HFF-Myc (cell line): ENCODE results near the gene DDAH1.

ENCODE experiments used
- DNase-seq: peaks from one replicate; pipeline ENCODE4 v3.0.0-alpha.2; 2011; ENCODE audit warnings: low read depth; ENCODE audit errors: extremely low read depth
- H3K4me3 ChIP-seq: replicated peaks from 2 replicates; pipeline ENCODE4 v1.5.1; 2011; ENCODE audit warnings: low read depth, mild to moderate bottlenecking, control low read depth, low read length
- CTCF ChIP-seq: IDR thresholded peaks from 2 replicates; pipeline ENCODE4 v1.5.1; 2012; ENCODE audit warnings: mild to moderate bottlenecking, low read depth, low read length, control low read depth; ENCODE audit errors: missing control alignments

The DDAH1 gene

GRCh38 chr1:85447006-85447943, 17.7 kb downstream of the DDAH1 start:
- TF ChIP-seq CTCF, result no peak
- no peak overlapping the region for H3K4me3 ChIP-seq
- DNase-seq, result no peak

- TF ChIP-seq CTCF, result no peak
- no peak overlapping the region for H3K4me3 ChIP-seq
- DNase-seq, result no peak
These were observed 19.1 kb downstream of the DDAH1 start for GRCh38 chr1:85445906-85446305.

- TF ChIP-seq CTCF, result no peak
- no peak overlapping the region for H3K4me3 ChIP-seq
- no peak for DNase-seq
These were observed 20.6 kb downstream of the DDAH1 start for GRCh38 chr1:85444381-85444780.

- DNase-seq, result no peak
- no peak overlapping the region for H3K4me3 ChIP-seq
- no peak for TF ChIP-seq CTCF
These were observed 24.3 kb downstream of the DDAH1 start for GRCh38 chr1:85440612-85441011.

- no peak for TF ChIP-seq CTCF
- no peak overlapping the region for H3K4me3 ChIP-seq
- no peak for DNase-seq
These were observed 26.6 kb downstream of the DDAH1 start for GRCh38 chr1:85438353-85438752.

- no peak overlapping the region for H3K4me3 ChIP-seq
- no peak for TF ChIP-seq CTCF
- no peak for DNase-seq
These were observed 27.8 kb downstream of the DDAH1 start for GRCh38 chr1:85437139-85437538.

GRCh38 chr1:85433096-85433495, 31.9 kb downstream of the DDAH1 start:
- H3K4me3 ChIP-seq, result no peak overlapping the region
- no peak for TF ChIP-seq CTCF
- no peak for DNase-seq
